NCI-H345 treated with DMSO at 0.1 percent for 48 hours (cell line): ENCODE measurements around the gene BCAS1.

Experiments
- DNase-seq: peaks from one replicate; lab custom pipeline; 2025; ENCODE audit not compliant: unreplicated experiment; lab: John Stamatoyannopoulos, UW

Gene BCAS1

GRCh38 chr20:54103067-54103761 is 32.8 kb upstream of the BCAS1 start:
- no peak for DNase-seq

DNA sequence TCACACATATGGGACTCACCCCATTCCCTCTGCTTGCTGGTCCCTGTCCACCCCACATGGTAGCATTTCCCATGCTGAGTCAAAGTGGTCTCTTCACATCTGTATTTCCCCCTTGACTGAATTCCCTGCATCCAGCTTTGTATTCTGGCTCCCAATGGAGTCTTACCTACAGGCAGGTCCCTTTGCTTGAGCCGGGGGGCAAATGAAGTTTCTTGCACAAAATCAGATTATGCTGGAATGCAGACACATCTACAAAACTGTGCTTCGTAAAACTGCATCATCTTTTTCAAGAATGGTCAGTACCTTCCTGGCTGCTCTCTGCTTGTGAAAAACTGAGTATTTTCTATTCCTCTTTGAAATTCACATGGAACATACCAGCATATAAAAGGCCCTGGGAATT is 32.1 kb upstream of the BCAS1 start:
- no peak for DNase-seq

DNA sequence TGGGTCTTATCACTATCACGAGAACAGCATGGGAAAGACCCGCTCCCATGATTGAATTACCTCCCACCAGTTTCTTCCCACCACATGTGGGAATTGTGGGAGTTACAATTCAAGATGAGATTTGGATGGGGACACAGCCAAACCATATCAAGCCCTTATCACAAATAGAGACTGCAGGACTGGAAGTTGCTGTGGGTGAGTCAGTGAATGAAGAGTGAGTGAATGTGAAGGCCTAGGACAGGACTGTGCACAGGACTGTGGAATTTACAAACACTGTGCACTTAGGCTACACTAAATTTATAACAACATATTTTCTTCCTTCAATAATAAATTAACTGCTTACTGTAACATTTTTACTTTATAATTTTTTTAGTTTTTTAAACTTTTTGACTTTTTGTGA is 30.2 kb upstream of the BCAS1 start:
- DNase-seq = no peak

- DNase-seq = no peak
Measured at GRCh38 chr20:54099894-54100293, 29.5 kb upstream of the BCAS1 start.

DNA sequence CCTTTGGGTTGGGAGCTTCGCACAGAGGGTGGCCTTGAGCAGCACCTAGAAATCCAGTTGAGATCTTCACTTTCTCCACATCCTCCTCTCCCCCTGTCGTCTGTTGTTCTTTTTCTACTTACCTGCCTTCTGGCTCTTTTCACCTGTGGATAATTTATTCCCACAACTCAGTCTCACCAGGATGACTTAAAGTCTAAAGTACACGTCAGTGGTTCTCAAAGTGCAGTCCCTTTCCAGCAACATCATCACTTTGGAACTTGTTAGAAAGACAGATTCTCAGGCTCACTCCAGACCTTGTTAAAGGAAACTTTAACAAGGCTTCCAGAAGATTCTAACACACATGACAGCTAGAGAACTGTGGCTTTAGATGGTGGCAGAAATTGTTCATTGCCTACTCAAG is 27.7 kb upstream of the BCAS1 start:
- no peak for DNase-seq

- DNase-seq = no peak
Measured at GRCh38 chr20:54097236-54097529, 26.8 kb upstream of the BCAS1 start.

GRCh38 chr20:54095824-54096223 is 25.4 kb upstream of the BCAS1 start:
- no peak for DNase-seq

- no peak for DNase-seq
Measured at GRCh38 chr20:54094268-54094580, 23.8 kb upstream of the BCAS1 start.

- DNase-seq = no peak
Measured at GRCh38 chr20:54093423-54094267, 23.3 kb upstream of the BCAS1 start.

GRCh38 chr20:54092021-54092420 is 21.6 kb upstream of the BCAS1 start:
- DNase-seq = no peak

DNA sequence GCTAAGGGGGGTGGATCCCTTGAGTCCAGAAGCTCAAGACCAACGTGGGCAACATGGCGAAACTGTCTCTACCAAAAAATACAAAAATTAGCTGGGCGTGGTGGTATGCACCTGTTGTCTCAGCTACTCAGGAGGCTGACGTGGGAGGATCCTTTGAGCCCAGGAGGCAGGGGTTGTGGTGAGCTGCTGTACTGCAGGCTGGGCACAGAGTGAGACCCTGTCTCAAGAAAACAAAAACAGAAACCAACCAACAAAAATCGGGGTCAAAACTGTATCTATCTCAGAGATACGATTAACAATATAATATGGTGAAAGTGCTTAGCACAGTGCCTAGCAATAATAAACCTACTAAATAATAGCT is 20.7 kb upstream of the BCAS1 start:
- DNase-seq = no peak

DNA sequence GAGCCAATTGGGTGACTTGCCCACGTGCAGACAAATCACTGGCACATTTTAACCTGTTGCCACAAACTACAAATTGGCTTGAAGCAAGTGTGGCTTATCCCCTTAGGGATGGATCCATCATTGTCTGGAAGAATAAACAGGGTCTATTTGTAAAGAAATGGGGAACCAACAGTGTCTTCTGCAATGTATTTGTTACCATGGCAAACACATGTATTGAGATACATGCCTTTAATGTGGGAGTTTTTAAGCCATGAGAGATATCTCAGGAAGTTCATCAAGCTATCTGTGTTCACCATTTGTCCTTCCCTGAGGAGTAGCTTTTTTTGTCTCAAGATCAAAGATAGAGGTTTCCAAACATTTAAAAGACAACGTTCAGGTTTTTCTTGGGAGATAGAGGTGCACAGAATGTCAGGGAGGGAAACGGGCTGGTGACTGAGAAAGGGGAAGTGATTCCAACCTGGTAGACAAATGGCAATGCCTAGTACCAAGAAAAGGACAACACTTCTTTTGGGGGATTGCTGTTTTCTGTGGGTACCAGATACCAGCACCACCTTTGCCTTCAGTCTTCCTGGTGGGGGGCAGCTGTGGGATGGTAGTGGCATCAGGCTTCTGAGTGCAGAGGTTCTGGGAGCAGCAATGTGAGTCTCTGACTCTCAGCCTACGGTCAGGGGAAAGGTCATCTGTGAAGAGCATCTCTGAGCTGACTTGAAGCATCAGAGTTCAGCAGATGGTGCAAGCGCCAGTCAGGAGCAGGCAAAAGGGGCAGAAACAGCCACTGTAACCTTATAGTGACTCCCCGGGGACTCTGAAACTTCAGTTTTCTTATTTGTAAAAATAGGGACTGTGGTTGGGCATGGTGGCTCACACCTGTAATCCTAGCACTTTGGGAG is 20.1 kb upstream of the BCAS1 start:
- DNase-seq = no peak

GRCh38 chr20:54088430-54088829 is 18.0 kb upstream of the BCAS1 start:
- DNase-seq = no peak

- DNase-seq = no peak
Measured at GRCh38 chr20:54086507-54087039, 16.2 kb upstream of the BCAS1 start.

DNA sequence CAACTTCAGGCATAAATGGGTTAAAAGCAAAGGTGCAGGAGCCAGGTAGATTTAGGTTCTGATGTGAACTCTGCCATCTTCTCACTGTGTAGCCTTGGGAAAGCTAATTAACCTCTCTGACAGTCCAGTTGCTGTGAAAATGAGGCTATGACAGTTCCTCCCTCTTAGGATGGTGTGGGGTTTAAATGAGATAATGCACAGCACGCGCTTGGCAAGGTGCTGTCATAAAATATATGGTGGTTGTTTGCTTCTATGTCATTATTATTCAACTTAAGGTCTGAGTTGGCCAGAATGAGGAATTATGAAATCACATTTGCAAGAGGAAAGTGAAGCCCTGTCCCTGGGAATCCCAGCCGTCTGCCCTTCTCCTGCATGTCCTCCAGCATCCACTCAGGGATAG is 15.5 kb upstream of the BCAS1 start:
- DNase-seq = no peak

DNA sequence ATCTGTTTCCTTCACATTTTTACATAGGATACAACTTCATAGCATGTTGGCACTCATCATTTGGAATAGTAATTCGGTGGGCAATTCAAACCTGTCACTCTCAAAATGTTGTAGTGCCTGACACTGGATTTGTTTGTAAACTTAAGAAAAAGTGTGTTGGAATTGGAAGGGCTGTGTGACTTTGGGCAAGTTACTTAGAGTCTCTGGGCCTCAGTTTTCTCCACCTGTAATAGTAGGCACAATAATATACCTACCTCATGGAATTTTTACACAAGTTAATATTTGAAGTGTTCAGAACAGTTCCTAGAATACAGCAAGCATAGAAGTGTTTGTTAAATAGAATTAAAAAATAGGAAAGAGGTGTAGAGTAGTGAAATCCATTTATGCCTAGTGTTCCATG is 15.0 kb upstream of the BCAS1 start:
- DNase-seq = no peak

- DNase-seq = no peak
Measured at GRCh38 chr20:54084727-54085388, 14.5 kb upstream of the BCAS1 start.

GRCh38 chr20:54084193-54084592 is 13.8 kb upstream of the BCAS1 start:
- DNase-seq = no peak

- no peak for DNase-seq
Measured at GRCh38 chr20:54083459-54083858, 13.1 kb upstream of the BCAS1 start.

GRCh38 chr20:54082100-54082499 is 11.7 kb upstream of the BCAS1 start:
- DNase-seq = no peak

DNA sequence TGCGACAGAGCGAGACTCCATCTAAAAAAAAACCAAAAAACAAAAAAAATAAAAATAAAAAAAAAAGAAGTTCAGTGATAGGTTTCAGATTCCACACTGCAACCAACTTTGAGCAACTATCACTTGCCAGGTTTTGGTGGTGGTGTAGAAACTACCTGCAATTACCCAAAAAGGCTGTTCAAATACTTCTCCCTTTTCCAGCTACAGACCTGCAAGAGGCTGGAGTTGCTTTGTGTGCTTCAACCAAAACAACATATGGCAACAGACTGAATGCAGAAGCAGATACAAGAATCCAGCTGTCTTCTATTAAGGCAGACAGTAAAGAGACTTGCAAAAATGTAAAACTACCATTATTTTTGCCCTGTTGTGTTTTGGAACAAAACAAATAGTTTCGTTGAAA is 9.3 kb upstream of the BCAS1 start:
- no peak for DNase-seq
